ENCODE measurements around the gene SSBP3. TPM values are rescaled to one million over a fixed set of nuclear protein-coding genes. Genes with fewer than 3 reads are reported as not detected.
A peak's percentile ranks its signal among the peaks of the same experiment; 100 is the strongest.

SSBP3 gene
- total and polyA plus RNA-seq, 9 of the 15 experiments (the other 6 are each of a cell fraction or from before 2014, with no cell fraction given), result 8.7 to 108 (median 33.8) TPM

DNA sequence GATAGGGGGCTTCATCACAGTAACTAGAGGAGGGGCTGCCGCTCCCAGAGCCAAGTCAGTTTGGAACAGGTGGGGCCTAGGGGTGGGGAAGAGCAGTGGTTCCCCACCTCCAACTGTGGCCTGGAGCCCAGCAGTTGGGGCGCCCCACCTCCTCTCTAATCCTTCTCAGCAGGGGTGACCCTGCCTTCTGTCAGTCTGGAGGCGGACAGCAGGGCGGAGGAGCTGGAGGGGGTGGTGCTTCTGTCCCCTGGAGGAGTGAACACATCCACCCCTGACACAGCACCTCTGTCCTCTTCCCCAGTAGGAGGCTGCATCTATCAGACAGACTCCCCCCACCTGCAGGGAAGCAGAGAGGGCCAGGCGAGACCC lies 132.4 kb downstream of the SSBP3 start (continued):
- TF ChIP-seq, protein P1, sequence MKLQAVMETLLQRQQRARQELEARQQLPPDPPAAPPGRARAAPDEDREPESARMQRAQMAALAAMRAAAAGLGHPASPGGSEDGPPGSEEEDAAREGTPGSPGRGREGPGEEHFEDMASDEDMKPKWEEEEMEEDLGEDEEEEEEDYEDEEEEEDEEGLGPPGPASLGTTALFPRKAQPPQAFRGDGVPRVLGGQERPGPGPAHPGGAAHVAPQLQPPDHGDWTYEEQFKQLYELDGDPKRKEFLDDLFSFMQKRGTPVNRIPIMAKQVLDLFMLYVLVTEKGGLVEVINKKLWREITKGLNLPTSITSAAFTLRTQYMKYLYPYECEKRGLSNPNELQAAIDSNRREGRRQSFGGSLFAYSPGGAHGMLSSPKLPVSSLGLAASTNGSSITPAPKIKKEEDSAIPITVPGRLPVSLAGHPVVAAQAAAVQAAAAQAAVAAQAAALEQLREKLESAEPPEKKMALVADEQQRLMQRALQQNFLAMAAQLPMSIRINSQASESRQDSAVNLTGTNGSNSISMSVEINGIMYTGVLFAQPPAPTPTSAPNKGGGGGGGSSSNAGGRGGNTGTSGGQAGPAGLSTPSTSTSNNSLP (IDR thresholded peaks at IDR 0.05; ENCODE audit: borderline replicate concordance, low read depth, low read length), result no peak

GRCh38 chr1:54273092-54273794 lies 133.0 kb downstream of the SSBP3 start:
- Histone ChIP-seq H3K79me2 (ENCODE audit: control insufficient read depth, insufficient read depth, low read length) (peaks cover 66% of the 10 kb centered on the region), H4K20me1 (replicated peaks; ENCODE audit: control insufficient read depth, insufficient read depth, low read length) (peaks cover 43% of the 10 kb centered on the region), H3K4me1 (replicated peaks in 1 of 2; ENCODE audit: control insufficient read depth in 2 of 2, insufficient read depth in 2 of 2, low read length in 2 of 2) (peaks cover 43 to 44% of the 10 kb centered on the region in 2 experiments), H3K9me1 (ENCODE audit: control insufficient read depth, insufficient read depth, low read length) (peaks cover 15% of the 10 kb centered on the region), H3K9me3 (replicated peaks; ENCODE audit: control insufficient read depth, insufficient read depth, low read depth, low read length) (no peaks in the 10 kb centered on the region), H3K4me3 (no peak overlapping the region; the same call in 1 of the 2 replicates), H3K9ac (ENCODE audit: insufficient read depth in 1 of 2, low read depth in 2 of 2, low read length in 2 of 2) (peak overlapping the region; percentile 39 to 79), H3K4me2 (ENCODE audit: insufficient read depth, low read length) (peak overlapping the region; percentile 66), H3K36me3 (ENCODE audit: control insufficient read depth, insufficient read depth, low read length) (peaks cover 23% of the 10 kb centered on the region; the same call in 2 of the 3 replicates), H3K27ac (ENCODE audit: extremely low read depth, low read depth, low read length) (peak overlapping the region; percentile 71), H3K27me3 (ENCODE audit: control insufficient read depth in 2 of 2, insufficient read depth in 2 of 2, low read length in 2 of 2) (no peaks in the 10 kb centered on the region), H2AFZ (ENCODE audit: low read depth, low read length) (peak overlapping the region; percentile 37; the same call in 1 of the 2 replicates)
- DNase-seq (ENCODE audit: extremely low read depth in 1 of 4, low spot score in 3 of 4) (peak; percentile 69 to 88 (median 77)), FAIRE-seq (peak; percentile 93), ATAC-seq (peak; percentile 88)
- 14% methylated on average over 22 of the region's 22 CpGs for WGBS (ENCODE audit: insufficient coverage, low coverage, missing lambda C conversion rate)
- in situ Hi-C loops (cut with MboI) (no loop called here), intact Hi-C loops (cut with micrococcal nuclease) (loop anchor here (1.0 to 5.0 kb wide), 5 partner anchors 38 to 215 kb away; no protein-coding TSS in a partner anchor)
- ChIA-PET POLR2A (interaction anchor here (0.6 to 1.7 kb wide), 7 partner anchors 9 to 278 kb away, joined by 3 to 8 read pairs (median 4); no protein-coding TSS in a partner anchor), CTCF (ENCODE audit: low intra/inter-chr PET ratio) (interaction anchor here (0.6 to 1.2 kb wide), 2 partner anchors 215 to 399 kb away, joined by 3 to 4 read pairs; no protein-coding TSS in a partner anchor)
- BruUV-seq (replicated peaks), result no TSS peak
- TF ChIP-seq, protein P2, sequence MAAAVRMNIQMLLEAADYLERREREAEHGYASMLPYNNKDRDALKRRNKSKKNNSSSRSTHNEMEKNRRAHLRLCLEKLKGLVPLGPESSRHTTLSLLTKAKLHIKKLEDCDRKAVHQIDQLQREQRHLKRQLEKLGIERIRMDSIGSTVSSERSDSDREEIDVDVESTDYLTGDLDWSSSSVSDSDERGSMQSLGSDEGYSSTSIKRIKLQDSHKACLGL (CRISPR knock-in tag; IDR thresholded peaks at IDR 0.05; ENCODE audit: borderline replicate concordance, poor library complexity, severe bottlenecking), result peak; percentile 42
- TF ChIP-seq TSHZ1 (CRISPR knock-in tag; IDR thresholded peaks at IDR 0.05) (no peak), FOXK1 (CRISPR knock-in tag; IDR thresholded peaks at IDR 0.05; ENCODE audit: borderline replicate concordance) (no peak), ZFP91 (CRISPR knock-in tag; IDR thresholded peaks at IDR 0.05) (no peak), ZNF316 (IDR thresholded peaks at IDR 0.05) (no peak), RNF2 (IDR thresholded peaks at IDR 0.05) (peak; percentile 65; the same call in 1 of the 2 replicates)
- TF ChIP-seq, protein P3, sequence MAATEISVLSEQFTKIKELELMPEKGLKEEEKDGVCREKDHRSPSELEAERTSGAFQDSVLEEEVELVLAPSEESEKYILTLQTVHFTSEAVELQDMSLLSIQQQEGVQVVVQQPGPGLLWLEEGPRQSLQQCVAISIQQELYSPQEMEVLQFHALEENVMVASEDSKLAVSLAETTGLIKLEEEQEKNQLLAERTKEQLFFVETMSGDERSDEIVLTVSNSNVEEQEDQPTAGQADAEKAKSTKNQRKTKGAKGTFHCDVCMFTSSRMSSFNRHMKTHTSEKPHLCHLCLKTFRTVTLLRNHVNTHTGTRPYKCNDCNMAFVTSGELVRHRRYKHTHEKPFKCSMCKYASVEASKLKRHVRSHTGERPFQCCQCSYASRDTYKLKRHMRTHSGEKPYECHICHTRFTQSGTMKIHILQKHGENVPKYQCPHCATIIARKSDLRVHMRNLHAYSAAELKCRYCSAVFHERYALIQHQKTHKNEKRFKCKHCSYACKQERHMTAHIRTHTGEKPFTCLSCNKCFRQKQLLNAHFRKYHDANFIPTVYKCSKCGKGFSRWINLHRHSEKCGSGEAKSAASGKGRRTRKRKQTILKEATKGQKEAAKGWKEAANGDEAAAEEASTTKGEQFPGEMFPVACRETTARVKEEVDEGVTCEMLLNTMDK (IDR thresholded peaks at IDR 0.05; ENCODE audit: borderline replicate concordance, insufficient read depth, low read depth, low read length, poor library complexity, severe bottlenecking), result peak; percentile 22
